ENCODE results near the gene BRAP. TPM values are rescaled to one million over a fixed set of nuclear protein-coding genes. Genes with fewer than 3 reads are reported as not detected.

BRAP gene
- total and polyA plus RNA-seq, 2 experiments from 2014 or later, result 14.7 to 18.7 TPM

GRCh38 chr12:111692575-111693210 lies 6.9 kb upstream of the BRAP start:
- WGBS, 2 experiments (ENCODE audit: low coverage in 1 of 2, low lambda C conversion rate in 2 of 2, missing lambda C conversion rate in 2 of 2), result 79% methylated on average over 15 of the region's 15 CpGs
- peak; percentile 66 for DNase-seq
- Histone ChIP-seq H3K4me2 (ENCODE audit: unreplicated experiment) (no peak overlapping the region), H2AFZ (no peak overlapping the region), H4K20me1 (ENCODE audit: insufficient read depth) (no peaks in the 10 kb centered on the region), H3K36me3 (ENCODE audit: low read depth) (peaks cover 7% of the 10 kb centered on the region; the same call in 1 of the 2 replicates), H3K9me2 (ENCODE audit: insufficient read depth) (no peaks in the 10 kb centered on the region), H3K27me3 (replicated peaks; ENCODE audit: insufficient read depth) (no peaks in the 10 kb centered on the region), H3K9me3 (ENCODE audit: low read depth) (no peaks in the 10 kb centered on the region), H3K79me2 (ENCODE audit: insufficient read depth) (peaks cover 12% of the 10 kb centered on the region), H3K4me1 (ENCODE audit: insufficient read depth) (no peaks in the 10 kb centered on the region), H3F3A (ENCODE audit: insufficient read depth) (no peaks in the 10 kb centered on the region), H3K4me3 (no peak overlapping the region), H3K9ac (no peak overlapping the region), H3K27ac (no peak overlapping the region)
- in situ Hi-C loops (cut with MboI), result no loop called here
- no peak for TF ChIP-seq EZH2 (IDR thresholded peaks at IDR 0.05; ENCODE audit: insufficient read depth, poor library complexity, severe bottlenecking)
- no peak for TF ChIP-seq EZH2phosphoT487 (IDR thresholded peaks at IDR 0.05; ENCODE audit: insufficient read depth, low read depth)

GRCh38 chr12:111691262-111691661 lies 5.5 kb upstream of the BRAP start:
- H3K27ac ChIP-seq, result no peak overlapping the region
- no peak overlapping the region for H3K4me3 ChIP-seq
- TF ChIP-seq EZH2phosphoT487 (IDR thresholded peaks at IDR 0.05; ENCODE audit: insufficient read depth, low read depth) (no peak), EZH2 (IDR thresholded peaks at IDR 0.05; ENCODE audit: insufficient read depth, poor library complexity, severe bottlenecking) (no peak)
- no peaks in the 10 kb centered on the region for H3K27me3 ChIP-seq (replicated peaks; ENCODE audit: insufficient read depth)
- no peak for DNase-seq
- H3K36me3 ChIP-seq (ENCODE audit: low read depth), result peaks cover 7% of the 10 kb centered on the region; the same call in 1 of the 2 replicates
- no peaks in the 10 kb centered on the region for H3F3A ChIP-seq (ENCODE audit: insufficient read depth)
- H3K9ac ChIP-seq, result no peak overlapping the region
- no peaks in the 10 kb centered on the region for H4K20me1 ChIP-seq (ENCODE audit: insufficient read depth)
- H3K9me2 ChIP-seq (ENCODE audit: insufficient read depth), result no peaks in the 10 kb centered on the region
- no peak overlapping the region for H2AFZ ChIP-seq
- peaks cover 8% of the 10 kb centered on the region; the same call in 1 of the 2 replicates for H3K4me1 ChIP-seq (ENCODE audit: insufficient read depth)
- WGBS, 2 experiments (ENCODE audit: low coverage in 1 of 2, low lambda C conversion rate in 2 of 2, missing lambda C conversion rate in 2 of 2), result 98 to 99% methylated on average over 3 of the region's 3 CpGs
- peaks cover 26% of the 10 kb centered on the region for H3K79me2 ChIP-seq (ENCODE audit: insufficient read depth)
- no peaks in the 10 kb centered on the region for H3K9me3 ChIP-seq (ENCODE audit: low read depth)
- in situ Hi-C loops (cut with MboI), result no loop called here
- H3K4me2 ChIP-seq (ENCODE audit: unreplicated experiment), result no peak overlapping the region

GRCh38 chr12:111687952-111688351 lies 2.2 kb upstream of the BRAP start:
- no peaks in the 10 kb centered on the region for H4K20me1 ChIP-seq (ENCODE audit: insufficient read depth)
- peaks cover 20% of the 10 kb centered on the region for H3K4me1 ChIP-seq (ENCODE audit: insufficient read depth)
- H3K27ac ChIP-seq, result no peak overlapping the region
- DNase-seq, result no peak
- H2AFZ ChIP-seq, result no peak overlapping the region
- H3K4me3 ChIP-seq, result no peak overlapping the region
- in situ Hi-C loops (cut with MboI), result no loop called here
- H3F3A ChIP-seq (ENCODE audit: insufficient read depth), result no peaks in the 10 kb centered on the region
- H3K36me3 ChIP-seq (ENCODE audit: low read depth), result no peaks in the 10 kb centered on the region
- H3K9me2 ChIP-seq (ENCODE audit: insufficient read depth), result no peaks in the 10 kb centered on the region
- WGBS, 2 experiments (ENCODE audit: low coverage in 1 of 2, low lambda C conversion rate in 2 of 2, missing lambda C conversion rate in 2 of 2), result 87 to 92% methylated on average over 10 of the region's 10 CpGs
- H3K9ac ChIP-seq, result no peak overlapping the region
- H3K4me2 ChIP-seq (ENCODE audit: unreplicated experiment), result no peak overlapping the region
- H3K27me3 ChIP-seq (replicated peaks; ENCODE audit: insufficient read depth), result no peaks in the 10 kb centered on the region
- TF ChIP-seq EZH2 (IDR thresholded peaks at IDR 0.05; ENCODE audit: insufficient read depth, poor library complexity, severe bottlenecking), result no peak
- TF ChIP-seq EZH2phosphoT487 (IDR thresholded peaks at IDR 0.05; ENCODE audit: insufficient read depth, low read depth), result no peak
- H3K9me3 ChIP-seq (ENCODE audit: low read depth), result no peaks in the 10 kb centered on the region
- H3K79me2 ChIP-seq (ENCODE audit: insufficient read depth), result peaks cover 55% of the 10 kb centered on the region

GRCh38 chr12:111687255-111687654 lies 1.5 kb upstream of the BRAP start:
- H3K27me3 ChIP-seq (replicated peaks; ENCODE audit: insufficient read depth), result no peaks in the 10 kb centered on the region
- H3K27ac ChIP-seq, result no peak overlapping the region
- H3K9me2 ChIP-seq (ENCODE audit: insufficient read depth), result no peaks in the 10 kb centered on the region
- no peaks in the 10 kb centered on the region for H3F3A ChIP-seq (ENCODE audit: insufficient read depth)
- H4K20me1 ChIP-seq (ENCODE audit: insufficient read depth), result no peaks in the 10 kb centered on the region
- TF ChIP-seq EZH2phosphoT487 (IDR thresholded peaks at IDR 0.05; ENCODE audit: insufficient read depth, low read depth), result no peak
- no peak for TF ChIP-seq EZH2 (IDR thresholded peaks at IDR 0.05; ENCODE audit: insufficient read depth, poor library complexity, severe bottlenecking)
- H3K4me1 ChIP-seq (ENCODE audit: insufficient read depth), result peaks cover 20% of the 10 kb centered on the region
- H3K79me2 ChIP-seq (ENCODE audit: insufficient read depth), result peaks cover 62% of the 10 kb centered on the region
- peak overlapping the region; percentile 93 for H3K9ac ChIP-seq
- 11 to 13% methylated on average over 2 of the region's 2 CpGs for WGBS, 2 experiments (ENCODE audit: low coverage in 1 of 2, low lambda C conversion rate in 2 of 2, missing lambda C conversion rate in 2 of 2)
- H3K9me3 ChIP-seq (ENCODE audit: low read depth), result no peaks in the 10 kb centered on the region
- no peaks in the 10 kb centered on the region for H3K36me3 ChIP-seq (ENCODE audit: low read depth)
- H3K4me2 ChIP-seq (ENCODE audit: unreplicated experiment), result peak overlapping the region; percentile 80
- in situ Hi-C loops (cut with MboI), result no loop called here
- peak; percentile 30 for DNase-seq
- peak overlapping the region; percentile 93 for H3K4me3 ChIP-seq
- H2AFZ ChIP-seq, result no peak overlapping the region

Measured in GM23248 (cell line).